ENCODE data around the gene CALML3. TPM values are rescaled to one million over a fixed set of nuclear protein-coding genes. Genes with fewer than 3 reads are reported as not detected.

CALML3 gene
- total RNA-seq, 2 experiments from 2014 or later = not detected

DNA sequence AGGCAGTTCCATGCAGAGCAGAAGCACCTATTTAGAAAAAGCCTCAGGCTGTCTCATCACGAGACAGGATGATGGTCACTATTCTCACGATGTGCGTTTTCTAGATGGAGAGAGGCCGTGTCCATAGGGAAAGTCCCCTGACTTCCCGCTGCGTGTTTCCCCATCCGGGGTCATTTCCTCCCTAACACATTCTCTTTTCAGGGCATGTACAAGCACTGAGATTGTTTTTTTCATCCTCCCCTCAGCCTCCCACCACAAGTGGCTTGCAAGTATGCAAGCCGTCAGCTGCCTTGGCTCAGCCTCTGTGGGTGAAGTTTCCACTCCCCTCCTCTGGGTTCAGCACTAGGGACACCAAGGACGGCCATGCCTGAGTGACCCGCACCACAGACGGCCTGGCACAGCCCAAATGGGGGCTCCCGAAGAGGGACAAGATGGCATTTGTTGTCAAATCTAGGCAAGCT lies 22.7 kb upstream of the CALML3 start:
- H3K4me1 Mint-ChIP-seq = no peaks in the 10 kb centered on the region
- POLR2A ChIA-PET = no interaction called here
- no peaks in the 10 kb centered on the region for H3K9me3 Mint-ChIP-seq (ENCODE audit: low read depth)
- DNase-seq (no peak), ATAC-seq (no peak)
- CTCF ChIA-PET = interaction anchor here (0.7 to 1.1 kb wide), 4 partner anchors 8 to 121 kb away, joined by 3 to 4 read pairs (median 3); no protein-coding TSS in a partner anchor
- H3K36me3 Mint-ChIP-seq (ENCODE audit: low read depth) = no peaks in the 10 kb centered on the region
- H3K4me3 Mint-ChIP-seq = no peak overlapping the region
- no peaks in the 10 kb centered on the region for H3K27me3 Mint-ChIP-seq
- intact Hi-C loops (cut with DNase I, micrococcal nuclease) = no loop called here
- H3K27ac Mint-ChIP-seq = no peak overlapping the region

GRCh38 chr10:5502571-5503476 lies 21.9 kb upstream of the CALML3 start:
- Mint-ChIP-seq H3K27me3 (no peaks in the 10 kb centered on the region), H3K36me3 (ENCODE audit: low read depth) (no peaks in the 10 kb centered on the region), H3K4me1 (no peaks in the 10 kb centered on the region), H3K4me3 (no peak overlapping the region), H3K27ac (no peak overlapping the region), H3K9me3 (ENCODE audit: low read depth) (no peaks in the 10 kb centered on the region)
- DNase-seq (no peak), ATAC-seq (no peak)
- intact Hi-C loops (cut with DNase I, micrococcal nuclease) = no loop called here
- ChIA-PET CTCF (interaction anchor here (0.8 kb wide), 1 partner anchor 79 kb away, joined by 3 read pairs; no protein-coding TSS in a partner anchor), POLR2A (no interaction called here)

GRCh38 chr10:5503477-5503835 lies 21.3 kb upstream of the CALML3 start:
- Mint-ChIP-seq H3K9me3 (ENCODE audit: low read depth) (no peaks in the 10 kb centered on the region), H3K27me3 (no peaks in the 10 kb centered on the region), H3K36me3 (ENCODE audit: low read depth) (no peaks in the 10 kb centered on the region), H3K27ac (no peak overlapping the region), H3K4me3 (no peak overlapping the region), H3K4me1 (no peaks in the 10 kb centered on the region)
- ATAC-seq = no peak
- CTCF ChIA-PET = no interaction called here
- intact Hi-C loops (cut with DNase I, micrococcal nuclease) = no loop called here
- DNase-seq = no peak
- POLR2A ChIA-PET = no interaction called here

DNA sequence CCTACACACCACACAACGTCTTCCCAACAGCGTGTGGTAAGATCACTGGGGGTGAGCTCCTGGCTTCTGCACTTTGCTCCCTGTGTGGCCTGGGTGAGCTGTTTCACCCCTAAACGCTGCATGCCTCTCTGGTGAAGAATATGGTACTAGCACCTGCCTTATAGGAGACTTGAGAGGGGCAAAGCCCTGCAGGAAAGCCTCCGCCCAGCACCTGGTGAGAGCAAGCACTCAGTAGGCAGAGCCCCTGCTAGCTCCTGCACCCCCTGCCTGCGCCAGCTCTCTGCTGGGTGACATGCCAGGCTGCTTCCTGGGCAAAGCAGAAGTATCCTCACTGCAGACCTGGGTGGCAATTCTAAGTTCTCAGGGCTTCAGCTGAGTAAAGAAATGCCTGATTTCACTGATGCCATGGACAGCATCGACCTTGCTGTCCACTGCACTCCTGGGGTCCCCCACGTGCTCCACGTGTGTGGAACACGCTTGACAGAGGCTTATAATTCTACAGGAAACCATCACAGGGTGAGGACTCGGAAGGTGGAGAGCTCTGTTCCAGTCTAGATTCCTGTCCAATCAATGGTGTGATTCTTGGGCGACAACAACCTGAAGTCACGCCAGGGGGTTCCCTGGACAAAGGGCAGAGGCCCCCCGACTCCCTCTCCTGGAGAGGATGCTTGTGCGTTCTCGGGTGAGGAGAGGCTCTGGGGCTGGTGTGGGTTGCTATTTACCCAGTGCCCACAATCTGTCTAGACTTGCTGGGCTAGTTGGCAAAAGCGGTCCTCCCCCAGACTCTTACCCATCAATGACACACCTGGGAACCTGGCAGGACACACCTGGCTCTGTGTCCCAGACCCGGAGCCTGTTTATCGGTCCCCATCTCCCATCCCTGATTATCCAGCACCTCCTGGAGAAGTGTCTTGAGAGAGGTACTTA lies 20.4 kb upstream of the CALML3 start:
- intact Hi-C loops (cut with DNase I, micrococcal nuclease) = no loop called here
- CTCF ChIA-PET = interaction anchor here (0.7 to 1.4 kb wide), 2 partner anchors 119 to 359 kb away, joined by 3 read pairs; no protein-coding TSS in a partner anchor
- no peak overlapping the region for H3K27ac Mint-ChIP-seq
- H3K27me3 Mint-ChIP-seq = no peaks in the 10 kb centered on the region
- no peaks in the 10 kb centered on the region for H3K4me1 Mint-ChIP-seq
- no peaks in the 10 kb centered on the region for H3K9me3 Mint-ChIP-seq (ENCODE audit: low read depth)
- no peak overlapping the region for H3K4me3 Mint-ChIP-seq
- ATAC-seq (no peak), DNase-seq (no peak)
- no peaks in the 10 kb centered on the region for H3K36me3 Mint-ChIP-seq (ENCODE audit: low read depth)
- POLR2A ChIA-PET = no interaction called here

- Mint-ChIP-seq H3K9me3 (ENCODE audit: low read depth) (no peaks in the 10 kb centered on the region), H3K36me3 (ENCODE audit: low read depth) (no peaks in the 10 kb centered on the region), H3K4me1 (no peaks in the 10 kb centered on the region), H3K4me3 (no peak overlapping the region), H3K27me3 (no peaks in the 10 kb centered on the region), H3K27ac (no peak overlapping the region)
- no peak for ATAC-seq
- intact Hi-C loops (cut with DNase I, micrococcal nuclease) = no loop called here
- DNase-seq = no peak
- POLR2A ChIA-PET = no interaction called here
- CTCF ChIA-PET = interaction anchor here (0.6 to 1.4 kb wide), 3 partner anchors 10 to 117 kb away, joined by 3 to 5 read pairs (median 3); no protein-coding TSS in a partner anchor
Measured at GRCh38 chr10:5506246-5506645, 18.5 kb upstream of the CALML3 start.

- CTCF ChIA-PET = interaction anchor here (0.6 kb wide), 1 partner anchor 11 kb away, joined by 3 read pairs; no protein-coding TSS in a partner anchor
Measured at GRCh38 chr10:5506751-5507648, 17.8 kb upstream of the CALML3 start.

GRCh38 chr10:5507649-5508131 lies 17.1 kb upstream of the CALML3 start:
- POLR2A ChIA-PET = no interaction called here
- DNase-seq (no peak), ATAC-seq (no peak)
- Mint-ChIP-seq H3K9me3 (ENCODE audit: low read depth) (no peaks in the 10 kb centered on the region), H3K4me3 (no peak overlapping the region), H3K36me3 (ENCODE audit: low read depth) (no peaks in the 10 kb centered on the region), H3K4me1 (peaks cover 3% of the 10 kb centered on the region), H3K27ac (no peak overlapping the region), H3K27me3 (peaks cover 2% of the 10 kb centered on the region)
- CTCF ChIA-PET = interaction anchor here (0.8 kb wide), 1 partner anchor 115 kb away, joined by 3 read pairs; no protein-coding TSS in a partner anchor
- intact Hi-C loops (cut with DNase I, micrococcal nuclease) = no loop called here

More at GRCh38 chr10:5506751-5507648, 17.8 kb upstream of the CALML3 start:
- ATAC-seq (no peak), DNase-seq (no peak)
- H3K27me3 Mint-ChIP-seq = no peaks in the 10 kb centered on the region
- no peaks in the 10 kb centered on the region for H3K4me1 Mint-ChIP-seq
- POLR2A ChIA-PET = no interaction called here
- H3K27ac Mint-ChIP-seq = no peak overlapping the region
- H3K4me3 Mint-ChIP-seq = no peak overlapping the region
- H3K36me3 Mint-ChIP-seq (ENCODE audit: low read depth) = no peaks in the 10 kb centered on the region
- no peaks in the 10 kb centered on the region for H3K9me3 Mint-ChIP-seq (ENCODE audit: low read depth)
- intact Hi-C loops (cut with DNase I, micrococcal nuclease) = no loop called here

- no peaks in the 10 kb centered on the region for H3K9me3 Mint-ChIP-seq (ENCODE audit: low read depth)
- H3K27ac Mint-ChIP-seq = no peak overlapping the region
- no peaks in the 10 kb centered on the region for H3K36me3 Mint-ChIP-seq (ENCODE audit: low read depth)
- ATAC-seq (no peak), DNase-seq (no peak)
- intact Hi-C loops (cut with DNase I, micrococcal nuclease) = no loop called here
- peaks cover 8% of the 10 kb centered on the region for H3K4me1 Mint-ChIP-seq
- H3K4me3 Mint-ChIP-seq = no peak overlapping the region
- H3K27me3 Mint-ChIP-seq = peaks cover 2% of the 10 kb centered on the region
- CTCF ChIA-PET = interaction anchor here (0.6 to 0.8 kb wide), 2 partner anchors 114 to 120 kb away, joined by 3 read pairs; no protein-coding TSS in a partner anchor
- POLR2A ChIA-PET = no interaction called here
Measured at GRCh38 chr10:5508161-5508604, 16.6 kb upstream of the CALML3 start.

DNA sequence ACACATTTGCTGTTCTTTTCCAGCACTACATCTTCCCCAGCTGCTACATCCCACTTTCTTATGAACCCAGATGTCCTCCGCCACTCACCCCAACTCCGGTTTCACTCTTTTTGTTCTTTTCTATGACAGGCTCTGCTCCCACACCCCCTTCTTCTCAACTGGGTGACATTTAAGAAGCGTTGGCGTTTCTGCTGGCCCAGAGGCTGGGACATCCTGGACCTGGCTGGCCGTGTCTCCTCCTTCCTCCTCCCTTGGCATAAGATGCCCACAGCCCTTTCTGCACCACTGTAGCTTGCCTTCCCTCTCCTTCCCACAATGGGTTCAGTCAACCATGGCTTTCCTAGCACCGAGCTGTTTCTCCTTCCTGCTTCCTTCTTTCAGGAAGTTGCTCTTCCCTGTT lies 16.0 kb upstream of the CALML3 start:
- ATAC-seq (no peak), DNase-seq (no peak)
- CTCF ChIA-PET = interaction anchor here (0.5 to 0.8 kb wide), 5 partner anchors 9 to 120 kb away, joined by 3 to 4 read pairs (median 3); partner anchors contain the start of gene CALML5
- POLR2A ChIA-PET = no interaction called here
- peaks cover 13% of the 10 kb centered on the region for H3K4me1 Mint-ChIP-seq
- H3K27me3 Mint-ChIP-seq = peaks cover 2% of the 10 kb centered on the region
- H3K36me3 Mint-ChIP-seq (ENCODE audit: low read depth) = no peaks in the 10 kb centered on the region
- no peak overlapping the region for H3K27ac Mint-ChIP-seq
- intact Hi-C loops (cut with DNase I, micrococcal nuclease) = no loop called here
- H3K9me3 Mint-ChIP-seq (ENCODE audit: low read depth) = no peaks in the 10 kb centered on the region
- no peak overlapping the region for H3K4me3 Mint-ChIP-seq

- ATAC-seq = no peak
- DNase-seq = no peak
- CTCF ChIA-PET = interaction anchor here (0.5 to 0.7 kb wide), 3 partner anchors 10 to 34 kb away, joined by 3 to 4 read pairs (median 3); partner anchors contain the start of gene CALML5
- peaks cover 13% of the 10 kb centered on the region for H3K4me1 Mint-ChIP-seq
- intact Hi-C loops (cut with DNase I, micrococcal nuclease) = no loop called here
- POLR2A ChIA-PET = no interaction called here
- H3K4me3 Mint-ChIP-seq = no peak overlapping the region
- no peaks in the 10 kb centered on the region for H3K36me3 Mint-ChIP-seq (ENCODE audit: low read depth)
- H3K9me3 Mint-ChIP-seq (ENCODE audit: low read depth) = no peaks in the 10 kb centered on the region
- peaks cover 2% of the 10 kb centered on the region for H3K27me3 Mint-ChIP-seq
- H3K27ac Mint-ChIP-seq = no peak overlapping the region
Measured at GRCh38 chr10:5509236-5509635, 15.5 kb upstream of the CALML3 start.

Data from activated CD4-positive, alpha-beta T cell treated with anti-CD3 and anti-CD28 coated beads for 36 hours (primary cell).